Measurements from ENCODE around the gene HTR3A.

DNA sequence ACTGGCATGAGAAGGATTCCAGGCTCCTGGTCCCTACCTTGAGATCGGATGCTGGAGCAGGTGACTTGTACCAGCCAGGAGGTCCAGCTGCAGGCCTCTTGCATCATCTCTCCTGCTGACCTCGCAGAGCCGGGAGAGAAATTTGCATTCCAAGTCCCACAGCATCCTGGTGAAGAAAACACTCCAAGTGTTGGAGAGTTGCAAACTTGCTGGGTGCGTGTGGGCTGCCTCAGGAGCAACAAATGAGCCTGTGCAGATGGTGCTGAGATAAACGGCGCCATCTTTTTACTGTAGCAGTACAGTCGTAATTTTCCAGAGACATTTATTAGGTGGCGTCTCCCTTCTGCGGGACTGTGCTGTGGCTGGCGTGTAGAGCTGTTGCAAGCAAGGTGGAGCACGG lies 52.5 kb downstream of the HTR3A start:
- TF ChIP-seq ZNF274 (IDR thresholded peaks at IDR 0.05; ENCODE audit: low read depth, low read length) (no peak), YY1 (IDR thresholded peaks at IDR 0.05; ENCODE audit: insufficient read depth, insufficient read length) (no peak)
